ENCODE measurements around the gene INHA.
A peak's percentile ranks its signal among the peaks of the same experiment; 100 is the strongest.

INHA gene

DNA sequence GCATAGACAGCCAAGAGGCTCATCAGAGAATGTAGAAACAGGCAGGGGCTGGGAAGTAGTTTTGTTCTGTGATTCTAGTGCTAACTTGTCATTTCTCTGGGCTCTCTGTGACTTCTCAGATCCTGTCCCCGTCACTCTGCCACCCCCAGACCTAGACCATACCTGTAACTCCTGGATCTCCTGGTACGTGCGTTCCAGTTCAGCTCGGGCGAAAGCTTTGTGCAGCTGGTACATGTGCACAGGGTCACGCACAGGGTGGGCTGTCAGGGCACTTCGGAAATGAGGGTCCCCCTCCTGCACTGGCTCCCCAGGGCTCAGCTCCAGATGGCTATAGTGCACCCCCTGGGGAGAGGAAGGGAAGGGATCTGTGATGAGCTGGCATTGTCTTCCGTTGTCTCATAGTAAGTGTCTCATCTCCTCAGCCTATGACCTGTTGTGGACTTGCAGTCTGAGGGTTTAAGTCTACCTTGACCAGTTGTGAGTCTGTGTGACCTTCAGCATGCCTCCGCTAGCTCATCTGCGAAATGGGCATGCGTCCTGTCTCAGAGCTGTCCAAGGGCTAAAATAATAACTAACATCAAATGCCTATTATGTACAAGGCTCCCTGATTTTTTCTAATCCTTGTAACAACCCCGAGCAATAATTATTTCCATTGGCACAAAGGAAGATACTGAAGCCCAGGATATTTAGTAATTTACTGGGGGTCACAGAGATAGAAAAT is 31.2 kb upstream of the INHA start:
- Histone ChIP-seq H2BK5ac (ENCODE audit: low read depth, low read length, poor library complexity, severe bottlenecking) (no peak overlapping the region), H3K27ac (ENCODE audit: low read length, poor library complexity, severe bottlenecking) (no peak overlapping the region), H3K14ac (ENCODE audit: low read length in 2 of 2) (no peak overlapping the region), H3K4me1 (ENCODE audit: control insufficient read depth, insufficient read depth, low read depth, low read length) (peaks cover 51% of the 10 kb centered on the region), H3K18ac (ENCODE audit: low read depth in 1 of 2, low read length in 2 of 2) (no peak overlapping the region), H3K36me3 (ENCODE audit: control insufficient read depth in 1 of 2, insufficient read depth in 2 of 2, low read depth in 1 of 2, low read length in 2 of 2) (peaks cover 35 to 36% of the 10 kb centered on the region in 2 experiments), H3K27me3 (ENCODE audit: control insufficient read depth in 1 of 2, insufficient read depth in 1 of 2, low read length in 2 of 2) (peaks cover 0 to 2% of the 10 kb centered on the region in 2 experiments), H4K91ac (ENCODE audit: low read length) (no peak overlapping the region), H3K23ac (ENCODE audit: low read length in 2 of 2) (no peak overlapping the region), H3K4ac (ENCODE audit: low read depth in 1 of 2, low read length in 2 of 2) (no peak overlapping the region), H2BK15ac (ENCODE audit: low read depth, poor library complexity, severe bottlenecking) (no peak overlapping the region), H3K4me2 (ENCODE audit: low read length, poor library complexity, severe bottlenecking) (no peak overlapping the region), H3K79me1 (replicated peaks; ENCODE audit: low read length, poor library complexity, severe bottlenecking) (peaks cover 29% of the 10 kb centered on the region), H2BK120ac (ENCODE audit: low read depth, low read length) (no peak overlapping the region), H3K9ac (ENCODE audit: low read length) (no peak overlapping the region), H2AFZ (ENCODE audit: low read depth, low read length) (no peak overlapping the region), H2BK12ac (ENCODE audit: low read length in 2 of 2) (no peak overlapping the region), H3K9me3 (ENCODE audit: control insufficient read depth, low read length) (no peaks in the 10 kb centered on the region), H4K8ac (ENCODE audit: low read length) (no peak overlapping the region), H3K4me3 (ENCODE audit: insufficient read depth in 1 of 2, low read depth in 1 of 2, low read length in 2 of 2) (no peak overlapping the region), H2AK5ac (ENCODE audit: low read length, severe bottlenecking) (no peak overlapping the region)
- DNase-seq, result no peak
- WGBS, result 95% methylated on average over 11 of the region's 12 CpGs

DNA sequence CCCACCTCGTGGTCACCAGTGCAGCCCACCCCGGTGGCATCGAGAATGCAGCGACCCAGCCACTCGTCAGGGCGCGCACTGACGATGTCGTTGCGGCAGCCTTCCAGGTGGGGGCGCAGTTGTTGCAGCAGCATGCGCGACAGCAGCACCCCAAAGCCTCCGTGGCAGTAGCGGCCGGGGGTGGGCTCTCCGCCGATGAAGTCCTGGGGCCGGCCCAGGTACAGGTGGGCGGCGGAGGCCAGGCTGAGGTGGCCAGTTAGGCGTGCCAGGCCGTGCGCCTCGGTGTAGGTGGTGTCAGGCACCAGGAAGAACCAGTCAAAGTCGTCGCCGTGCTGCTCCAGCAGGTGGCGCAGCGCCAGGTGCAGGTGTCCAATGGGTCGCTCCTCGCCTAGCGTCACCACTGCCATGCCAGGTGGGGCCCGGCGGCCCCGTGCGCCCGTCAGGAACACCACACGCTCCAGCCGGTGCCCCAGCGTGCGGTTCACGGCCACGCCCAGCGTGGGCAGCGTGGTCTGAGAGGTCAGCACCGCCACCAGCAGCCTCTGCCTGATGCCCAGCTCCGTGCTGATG is 30.4 kb upstream of the INHA start:
- H3K9me3 ChIP-seq (ENCODE audit: control insufficient read depth, low read length), result no peaks in the 10 kb centered on the region
- no peak overlapping the region for H2AFZ ChIP-seq (ENCODE audit: low read depth, low read length)
- peak; percentile 74 for DNase-seq
- 9% methylated on average over 47 of the region's 48 CpGs for WGBS
- H3K18ac ChIP-seq (ENCODE audit: low read depth in 1 of 2, low read length in 2 of 2), result peak overlapping the region in 1 of 2 experiments; percentile 37
- H3K27ac ChIP-seq (ENCODE audit: low read length, poor library complexity, severe bottlenecking), result no peak overlapping the region
- H3K79me1 ChIP-seq (replicated peaks; ENCODE audit: low read length, poor library complexity, severe bottlenecking), result peaks cover 29% of the 10 kb centered on the region
- H3K27me3 ChIP-seq (ENCODE audit: control insufficient read depth in 1 of 2, insufficient read depth in 1 of 2, low read length in 2 of 2), result peaks cover 0 to 3% of the 10 kb centered on the region in 2 experiments
- no peak overlapping the region for H2AK5ac ChIP-seq (ENCODE audit: low read length, severe bottlenecking)
- no peak overlapping the region for H3K23ac ChIP-seq (ENCODE audit: low read length in 2 of 2)
- peak overlapping the region; percentile 35 to 95 for H3K4me3 ChIP-seq (ENCODE audit: insufficient read depth in 1 of 2, low read depth in 1 of 2, low read length in 2 of 2)
- H3K9ac ChIP-seq (ENCODE audit: low read length), result peak overlapping the region; percentile 94
- H2BK120ac ChIP-seq (ENCODE audit: low read depth, low read length), result no peak overlapping the region
- H3K36me3 ChIP-seq (ENCODE audit: control insufficient read depth in 1 of 2, insufficient read depth in 2 of 2, low read depth in 1 of 2, low read length in 2 of 2), result peaks cover 35 to 36% of the 10 kb centered on the region in 2 experiments
- peaks cover 48% of the 10 kb centered on the region for H3K4me1 ChIP-seq (ENCODE audit: control insufficient read depth, insufficient read depth, low read depth, low read length)
- H3K4me2 ChIP-seq (ENCODE audit: low read length, poor library complexity, severe bottlenecking), result peak overlapping the region; percentile 66
- H2BK15ac ChIP-seq (ENCODE audit: low read depth, poor library complexity, severe bottlenecking), result peak overlapping the region; percentile 30
- no peak overlapping the region for H2BK5ac ChIP-seq (ENCODE audit: low read depth, low read length, poor library complexity, severe bottlenecking)
- H2BK12ac ChIP-seq (ENCODE audit: low read length in 2 of 2), result peak overlapping the region in 1 of 2 experiments; percentile 40
- no peak overlapping the region for H4K91ac ChIP-seq (ENCODE audit: low read length)
- H4K8ac ChIP-seq (ENCODE audit: low read length), result no peak overlapping the region
- H3K14ac ChIP-seq (ENCODE audit: low read length in 2 of 2), result no peak overlapping the region
- H3K4ac ChIP-seq (ENCODE audit: low read depth in 1 of 2, low read length in 2 of 2), result no peak overlapping the region

DNA sequence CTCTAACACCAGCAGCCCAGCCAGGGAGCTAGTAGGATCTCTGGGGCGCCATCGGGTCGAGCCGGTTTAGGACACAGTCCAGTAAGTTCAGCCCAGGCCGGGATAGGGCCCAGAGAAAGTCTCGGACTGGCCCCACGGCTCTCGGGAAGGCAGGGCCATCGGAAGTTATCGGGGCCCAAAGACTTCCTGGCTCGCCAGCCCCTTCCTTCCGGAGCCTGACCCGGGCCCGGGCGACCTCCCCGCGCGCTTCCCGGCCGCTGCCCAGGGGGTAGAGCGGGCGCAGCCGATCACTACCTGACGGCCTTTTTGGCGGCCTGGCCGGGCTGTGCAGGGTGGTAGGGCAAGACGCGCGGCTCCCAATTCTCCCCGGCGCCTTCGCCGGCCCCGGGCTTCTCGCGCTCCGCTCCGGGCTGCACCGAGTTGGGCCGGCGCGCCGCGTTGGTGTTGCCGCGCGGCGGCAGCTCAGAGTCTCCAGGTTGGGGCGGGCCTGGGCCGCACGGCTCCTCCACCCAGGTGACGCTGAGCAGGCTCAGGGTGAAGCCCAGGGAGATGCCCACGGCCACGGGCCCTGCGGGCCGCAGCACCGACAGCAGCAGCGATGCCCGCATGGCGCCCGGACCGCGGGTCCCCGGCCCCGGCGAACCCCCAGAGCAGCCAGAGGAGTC is 29.0 kb upstream of the INHA start:
- WGBS, result under 1% methylated on average over 62 of the region's 66 CpGs
- H3K27ac ChIP-seq (ENCODE audit: low read length, poor library complexity, severe bottlenecking), result peak overlapping the region; percentile 63
- H3K23ac ChIP-seq (ENCODE audit: low read length in 2 of 2), result no peak overlapping the region
- DNase-seq, result peak; percentile 57
- no peak overlapping the region for H3K4ac ChIP-seq (ENCODE audit: low read depth in 1 of 2, low read length in 2 of 2)
- peak overlapping the region; percentile 94 for H3K9ac ChIP-seq (ENCODE audit: low read length)
- H4K91ac ChIP-seq (ENCODE audit: low read length), result peak overlapping the region; percentile 79
- H3K79me1 ChIP-seq (replicated peaks; ENCODE audit: low read length, poor library complexity, severe bottlenecking), result peaks cover 26% of the 10 kb centered on the region
- peak overlapping the region; percentile 85 for H3K4me2 ChIP-seq (ENCODE audit: low read length, poor library complexity, severe bottlenecking)
- H2BK120ac ChIP-seq (ENCODE audit: low read depth, low read length), result peak overlapping the region; percentile 83
- no peak overlapping the region for H2BK12ac ChIP-seq (ENCODE audit: low read length in 2 of 2)
- H3K14ac ChIP-seq (ENCODE audit: low read length in 2 of 2), result peak overlapping the region in 1 of 2 experiments; percentile 22
- peak overlapping the region; percentile 37 to 84 for H3K18ac ChIP-seq (ENCODE audit: low read depth in 1 of 2, low read length in 2 of 2)
- H3K4me3 ChIP-seq (ENCODE audit: insufficient read depth in 1 of 2, low read depth in 1 of 2, low read length in 2 of 2), result peak overlapping the region; percentile 84 to 95
- H2BK5ac ChIP-seq (ENCODE audit: low read depth, low read length, poor library complexity, severe bottlenecking), result no peak overlapping the region
- H4K8ac ChIP-seq (ENCODE audit: low read length), result peak overlapping the region; percentile 53
- peak overlapping the region; percentile 49 for H2AFZ ChIP-seq (ENCODE audit: low read depth, low read length)
- H3K9me3 ChIP-seq (ENCODE audit: control insufficient read depth, low read length), result no peaks in the 10 kb centered on the region
- H3K4me1 ChIP-seq (ENCODE audit: control insufficient read depth, insufficient read depth, low read depth, low read length), result peaks cover 35% of the 10 kb centered on the region
- peak overlapping the region; percentile 93 for H2BK15ac ChIP-seq (ENCODE audit: low read depth, poor library complexity, severe bottlenecking)
- no peak overlapping the region for H2AK5ac ChIP-seq (ENCODE audit: low read length, severe bottlenecking)
- peaks cover 41 to 44% of the 10 kb centered on the region in 2 experiments for H3K36me3 ChIP-seq (ENCODE audit: control insufficient read depth in 1 of 2, insufficient read depth in 2 of 2, low read depth in 1 of 2, low read length in 2 of 2)
- peaks cover 0 to 3% of the 10 kb centered on the region in 2 experiments for H3K27me3 ChIP-seq (ENCODE audit: control insufficient read depth in 1 of 2, insufficient read depth in 1 of 2, low read length in 2 of 2)
